Activated naive CD8-positive, alpha-beta T cell (primary cell): ENCODE results near the gene ENOX1.

Experiments used
- H3K27ac Mint-ChIP-seq: one replicate; pipeline ENCODE4 v1.8.0; 2021; ENCODE audit warnings: mixed read lengths
- H3K27me3 Mint-ChIP-seq: one replicate; pipeline ENCODE4 v1.8.0; 2021; ENCODE audit warnings: mixed read lengths
- H3K36me3 Mint-ChIP-seq: one replicate; pipeline ENCODE4 v1.8.0; 2021; ENCODE audit warnings: mixed read lengths
- H3K4me1 Mint-ChIP-seq: one replicate; pipeline ENCODE4 v1.8.0; 2021; ENCODE audit warnings: low read depth, mixed read lengths
- H3K4me3 Mint-ChIP-seq: one replicate; pipeline ENCODE4 v1.8.0; 2021; ENCODE audit warnings: mild to moderate bottlenecking, mixed read lengths
- H3K9me3 Mint-ChIP-seq: one replicate; pipeline ENCODE4 v1.8.0; 2021; ENCODE audit warnings: low read depth, mixed read lengths

ENOX1 gene

GRCh38 chr13:43286751-43287150, 500.0 kb downstream of the ENOX1 start:
- Mint-ChIP-seq H3K27ac (no peak overlapping the region), H3K4me1 (no peaks in the 10 kb centered on the region), H3K9me3 (no peaks in the 10 kb centered on the region), H3K36me3 (no peaks in the 10 kb centered on the region), H3K4me3 (no peak overlapping the region), H3K27me3 (no peaks in the 10 kb centered on the region)

GRCh38 chr13:43285933-43286597, 500.7 kb downstream of the ENOX1 start:
- Mint-ChIP-seq H3K4me3 (no peak overlapping the region), H3K27me3 (no peaks in the 10 kb centered on the region), H3K4me1 (no peaks in the 10 kb centered on the region), H3K9me3 (no peaks in the 10 kb centered on the region), H3K27ac (no peak overlapping the region), H3K36me3 (no peaks in the 10 kb centered on the region)

- Mint-ChIP-seq H3K36me3 (no peaks in the 10 kb centered on the region), H3K9me3 (no peaks in the 10 kb centered on the region), H3K27me3 (no peaks in the 10 kb centered on the region), H3K4me3 (no peak overlapping the region), H3K4me1 (no peaks in the 10 kb centered on the region), H3K27ac (no peak overlapping the region)
These were observed 502.6 kb downstream of the ENOX1 start for GRCh38 chr13:43284162-43284561.

GRCh38 chr13:43279696-43280095, 507.1 kb downstream of the ENOX1 start:
- Mint-ChIP-seq H3K36me3 (no peaks in the 10 kb centered on the region), H3K27ac (no peak overlapping the region), H3K27me3 (no peaks in the 10 kb centered on the region), H3K4me3 (no peak overlapping the region), H3K9me3 (no peaks in the 10 kb centered on the region), H3K4me1 (no peaks in the 10 kb centered on the region)

GRCh38 chr13:43278127-43278526, 508.6 kb downstream of the ENOX1 start:
- H3K9me3 Mint-ChIP-seq = no peaks in the 10 kb centered on the region
- H3K4me3 Mint-ChIP-seq = no peak overlapping the region
- no peaks in the 10 kb centered on the region for H3K27me3 Mint-ChIP-seq
- H3K36me3 Mint-ChIP-seq = no peaks in the 10 kb centered on the region
- H3K27ac Mint-ChIP-seq = no peak overlapping the region
- no peaks in the 10 kb centered on the region for H3K4me1 Mint-ChIP-seq

GRCh38 chr13:43277142-43277541, 509.6 kb downstream of the ENOX1 start:
- H3K9me3 Mint-ChIP-seq = no peaks in the 10 kb centered on the region
- H3K4me3 Mint-ChIP-seq = no peak overlapping the region
- no peaks in the 10 kb centered on the region for H3K27me3 Mint-ChIP-seq
- H3K27ac Mint-ChIP-seq = no peak overlapping the region
- no peaks in the 10 kb centered on the region for H3K36me3 Mint-ChIP-seq
- H3K4me1 Mint-ChIP-seq = no peaks in the 10 kb centered on the region

GRCh38 chr13:43274881-43275280, 511.9 kb downstream of the ENOX1 start:
- Mint-ChIP-seq H3K27me3 (no peaks in the 10 kb centered on the region), H3K9me3 (no peaks in the 10 kb centered on the region), H3K4me3 (no peak overlapping the region), H3K27ac (no peak overlapping the region), H3K36me3 (no peaks in the 10 kb centered on the region), H3K4me1 (no peaks in the 10 kb centered on the region)

GRCh38 chr13:43273362-43273761, 513.4 kb downstream of the ENOX1 start:
- Mint-ChIP-seq H3K27me3 (no peaks in the 10 kb centered on the region), H3K36me3 (no peaks in the 10 kb centered on the region), H3K4me1 (no peaks in the 10 kb centered on the region), H3K4me3 (no peak overlapping the region), H3K9me3 (no peaks in the 10 kb centered on the region), H3K27ac (no peak overlapping the region)

GRCh38 chr13:43272851-43273250, 513.9 kb downstream of the ENOX1 start:
- H3K4me3 Mint-ChIP-seq = no peak overlapping the region
- H3K36me3 Mint-ChIP-seq = no peaks in the 10 kb centered on the region
- no peaks in the 10 kb centered on the region for H3K4me1 Mint-ChIP-seq
- H3K27ac Mint-ChIP-seq = no peak overlapping the region
- no peaks in the 10 kb centered on the region for H3K9me3 Mint-ChIP-seq
- H3K27me3 Mint-ChIP-seq = no peaks in the 10 kb centered on the region

GRCh38 chr13:43271152-43271551, 515.6 kb downstream of the ENOX1 start:
- no peaks in the 10 kb centered on the region for H3K9me3 Mint-ChIP-seq
- no peak overlapping the region for H3K4me3 Mint-ChIP-seq
- H3K36me3 Mint-ChIP-seq = no peaks in the 10 kb centered on the region
- no peak overlapping the region for H3K27ac Mint-ChIP-seq
- no peaks in the 10 kb centered on the region for H3K4me1 Mint-ChIP-seq
- H3K27me3 Mint-ChIP-seq = no peaks in the 10 kb centered on the region

GRCh38 chr13:43270130-43270830, 516.5 kb downstream of the ENOX1 start:
- H3K9me3 Mint-ChIP-seq = no peaks in the 10 kb centered on the region
- no peaks in the 10 kb centered on the region for H3K27me3 Mint-ChIP-seq
- no peaks in the 10 kb centered on the region for H3K4me1 Mint-ChIP-seq
- no peak overlapping the region for H3K4me3 Mint-ChIP-seq
- no peak overlapping the region for H3K27ac Mint-ChIP-seq
- H3K36me3 Mint-ChIP-seq = no peaks in the 10 kb centered on the region

- no peak overlapping the region for H3K4me3 Mint-ChIP-seq
- H3K27me3 Mint-ChIP-seq = no peaks in the 10 kb centered on the region
- H3K4me1 Mint-ChIP-seq = no peaks in the 10 kb centered on the region
- no peak overlapping the region for H3K27ac Mint-ChIP-seq
- no peaks in the 10 kb centered on the region for H3K36me3 Mint-ChIP-seq
- H3K9me3 Mint-ChIP-seq = no peaks in the 10 kb centered on the region
These were observed 517.7 kb downstream of the ENOX1 start for GRCh38 chr13:43269037-43269481.

- H3K27me3 Mint-ChIP-seq = no peaks in the 10 kb centered on the region
These were observed 518.1 kb downstream of the ENOX1 start for GRCh38 chr13:43268632-43269031.

GRCh38 chr13:43267916-43268315, 518.9 kb downstream of the ENOX1 start:
- Mint-ChIP-seq H3K4me1 (no peaks in the 10 kb centered on the region), H3K36me3 (no peaks in the 10 kb centered on the region)

More at GRCh38 chr13:43268632-43269031, 518.1 kb downstream of the ENOX1 start:
- Mint-ChIP-seq H3K9me3 (no peaks in the 10 kb centered on the region), H3K27ac (no peak overlapping the region), H3K36me3 (no peaks in the 10 kb centered on the region), H3K4me1 (no peaks in the 10 kb centered on the region), H3K4me3 (no peak overlapping the region)

GRCh38 chr13:43266936-43267615, 519.7 kb downstream of the ENOX1 start:
- H3K4me1 Mint-ChIP-seq = no peaks in the 10 kb centered on the region

More at GRCh38 chr13:43267916-43268315, 518.9 kb downstream of the ENOX1 start:
- Mint-ChIP-seq H3K27ac (no peak overlapping the region), H3K4me3 (no peak overlapping the region), H3K27me3 (no peaks in the 10 kb centered on the region), H3K9me3 (no peaks in the 10 kb centered on the region)

More at GRCh38 chr13:43266936-43267615, 519.7 kb downstream of the ENOX1 start:
- no peaks in the 10 kb centered on the region for H3K36me3 Mint-ChIP-seq
- no peak overlapping the region for H3K27ac Mint-ChIP-seq
- no peaks in the 10 kb centered on the region for H3K27me3 Mint-ChIP-seq
- H3K9me3 Mint-ChIP-seq = no peaks in the 10 kb centered on the region
- H3K4me3 Mint-ChIP-seq = no peak overlapping the region
